HEK293T (cell line): ENCODE results near the gene TADA3.

ENCODE experiments used
- FOXM1 ChIP-seq: fragments of 450-650 bp; IDR thresholded peaks from 2 replicates; pipeline ENCODE4 v1.6.1; 2017; ENCODE audit warnings: mild to moderate bottlenecking, borderline replicate concordance
- NFRKB ChIP-seq: fragments of 450-650 bp; IDR thresholded peaks from 2 replicates; pipeline ENCODE4 v1.6.1; 2016; ENCODE audit warnings: mild to moderate bottlenecking, moderate library complexity
- SP1 ChIP-seq: fragments of 450-650 bp; IDR thresholded peaks from 2 replicates; pipeline ENCODE4 v1.6.1; 2017

DNA sequence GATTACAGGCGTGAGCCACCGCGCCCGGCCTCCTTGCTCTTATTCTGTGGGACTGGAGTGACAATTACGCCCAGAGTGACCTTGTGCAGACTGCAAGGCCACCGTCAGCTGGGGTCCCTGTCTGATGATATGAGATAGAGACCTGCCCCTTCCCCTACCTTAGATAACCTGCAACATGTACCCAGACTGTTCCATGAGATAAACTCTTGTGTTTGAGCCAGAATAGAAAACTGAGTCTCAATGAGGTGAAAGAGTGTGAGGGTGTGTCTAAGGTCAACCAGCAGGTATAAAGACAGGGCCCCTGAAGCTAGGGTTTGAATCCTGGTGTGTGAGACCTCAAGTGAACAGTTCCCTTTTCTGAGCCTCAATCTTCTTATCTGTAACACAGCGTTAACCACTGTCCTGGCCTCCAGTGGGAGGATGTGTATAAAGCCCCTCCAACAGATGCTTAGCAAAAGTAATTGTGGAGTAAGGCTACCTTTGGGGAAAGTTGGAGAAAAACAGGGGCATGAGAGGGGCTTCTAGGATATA is 6.0 kb downstream of the TADA3 start:
- TF ChIP-seq NFRKB: no peak
- TF ChIP-seq FOXM1: no peak
- no peak for TF ChIP-seq SP1
